CD14-positive monocyte (primary cell): ENCODE results near the gene TUBA1C. TPM values are rescaled to one million over a fixed set of nuclear protein-coding genes. Genes with fewer than 3 reads are reported as not detected.
"Not testable (repeated sequence)": the region's sequence is repeated elsewhere in the genome, so short reads cannot be mapped to it uniquely, and the experiment has no call there.

Source experiments
- DNase-seq, 3 donors: peaks; one replicate each; pipeline ENCODE4 v3.0.0-alpha.2; 2011 to 2022
- H2AFZ ChIP-seq: 2 replicates; pipeline ENCODE4 v1.6.0; 2012; ENCODE audit warnings: mild to moderate bottlenecking, low read depth, low read length, inconsistent platforms; ENCODE audit not compliant: insufficient read depth, poor library complexity, severe bottlenecking
- H3K27ac ChIP-seq, 2 donors: 1 replicate in 1 of 2; 2 replicates in 1 of 2; pipeline ENCODE4 v1.5.1; 2012 to 2013; ENCODE audit warnings: low read length in 2 of 2, control low read depth in 1 of 2, inconsistent platforms in 1 of 2, low read depth in 1 of 2, mild to moderate bottlenecking in 1 of 2
- H3K27me3 ChIP-seq, 2 donors: one replicate each; pipeline versions ENCODE4 v1.6.0 to v1.6.1; 2011 to 2013; ENCODE audit warnings: low read length in 2 of 2; ENCODE audit not compliant: control insufficient read depth in 2 of 2, insufficient read depth in 2 of 2
- H3K36me3 ChIP-seq, 2 donors: replicated peaks in 1 of 2; 1 replicate in 1 of 2; 2 replicates in 1 of 2; pipeline versions ENCODE4 v1.5.1 to v1.6.1; 2012 to 2013; ENCODE audit warnings: low read length in 2 of 2, control low read depth in 1 of 2, inconsistent platforms in 1 of 2, mild to moderate bottlenecking in 1 of 2; ENCODE audit not compliant: insufficient read depth in 2 of 2, control insufficient read depth in 1 of 2
- H3K4me1 ChIP-seq, 2 donors: 1 replicate in 1 of 2; 2 replicates in 1 of 2; pipeline versions ENCODE4 v1.5.1 to v1.6.1; 2012 to 2013; ENCODE audit warnings: low read length in 2 of 2, control low read depth in 1 of 2, inconsistent platforms in 1 of 2, mild to moderate bottlenecking in 1 of 2, moderate library complexity in 1 of 2; ENCODE audit not compliant: insufficient read depth in 2 of 2, control insufficient read depth in 1 of 2
- H3K4me2 ChIP-seq: replicated peaks from 2 replicates; pipeline ENCODE3; 2012; ENCODE audit warnings: low read length, moderate library complexity, mild to moderate bottlenecking; ENCODE audit not compliant: poor library complexity, severe bottlenecking; ENCODE audit errors: extremely low read depth
- H3K4me3 ChIP-seq, 3 experiments: fragments of 200-600 bp in 1 of 3; sonication (generic) in 1 of 3; replicated peaks in 1 of 3; 1 replicate in 2 of 3; 2 replicates in 1 of 3; pipeline ENCODE4 v1.5.1; 2011 to 2013; ENCODE audit warnings: low read length in 3 of 3, mild to moderate bottlenecking in 3 of 3, control low read depth in 2 of 3, low read depth in 2 of 3, inconsistent platforms in 1 of 3, moderate library complexity in 1 of 3
- H3K79me2 ChIP-seq: 2 replicates; pipeline ENCODE4 v1.6.0; 2012; ENCODE audit warnings: mild to moderate bottlenecking, control low read depth, inconsistent platforms, low read length, moderate library complexity; ENCODE audit not compliant: insufficient read depth
- H3K9ac ChIP-seq: 2 replicates; pipeline ENCODE4 v1.6.0; 2017; ENCODE audit warnings: low read length, mild to moderate bottlenecking; ENCODE audit not compliant: insufficient read depth, poor library complexity, severe bottlenecking
- H3K9me3 ChIP-seq, 2 donors: replicated peaks in 1 of 2; 1 replicate in 1 of 2; 2 replicates in 1 of 2; pipeline versions ENCODE4 v1.5.1 to v1.6.1; 2012 to 2013; ENCODE audit warnings: low read length in 2 of 2, control low read depth in 1 of 2; ENCODE audit not compliant: control insufficient read depth in 1 of 2, insufficient read depth in 1 of 2
- H4K20me1 ChIP-seq: 2 replicates; pipeline ENCODE4 v1.6.0; 2012; ENCODE audit warnings: mild to moderate bottlenecking, low read length, control low read depth, moderate library complexity; ENCODE audit not compliant: insufficient read depth
- H3K27ac Mint-ChIP-seq, 7 donors: one replicate each; pipeline ENCODE4 v1.8.0; 2020; ENCODE audit warnings: mild to moderate bottlenecking in 7 of 7, mixed read lengths in 7 of 7, moderate library complexity in 6 of 7, inconsistent platforms in 2 of 7
- H3K27me3 Mint-ChIP-seq, 3 donors: one replicate each; pipeline ENCODE4 v1.8.0; 2021 to 2022; ENCODE audit warnings: low read depth in 3 of 3, mild to moderate bottlenecking in 3 of 3, mixed read lengths in 3 of 3, moderate library complexity in 3 of 3, inconsistent platforms in 1 of 3
- H3K36me3 Mint-ChIP-seq, 2 donors: one replicate each; pipeline ENCODE4 v1.8.0; 2020; ENCODE audit warnings: mixed read lengths in 2 of 2, inconsistent platforms in 1 of 2, mild to moderate bottlenecking in 1 of 2
- H3K4me1 Mint-ChIP-seq: one replicate; pipeline ENCODE4 v1.8.0; 2020; ENCODE audit warnings: mild to moderate bottlenecking, mixed read lengths
- H3K4me3 Mint-ChIP-seq, 2 donors: one replicate each; pipeline ENCODE4 v1.8.0; 2020; ENCODE audit warnings: mild to moderate bottlenecking in 2 of 2, mixed read lengths in 2 of 2, moderate library complexity in 1 of 2
- H3K9me3 Mint-ChIP-seq, 7 donors: one replicate each; pipeline ENCODE4 v1.8.0; 2020 to 2022; ENCODE audit warnings: mixed read lengths in 7 of 7, mild to moderate bottlenecking in 6 of 7, moderate library complexity in 6 of 7, inconsistent platforms in 2 of 7
- CTCF ChIP-seq: fragments of 200-600 bp; IDR thresholded peaks from one replicate; pipeline ENCODE4 v1.8.0; 2022; ENCODE audit warnings: antibody characterized with exemption, mild to moderate bottlenecking
- WGBS: methylation state at CpG from one replicate; pipeline ENCODE4 v1.1.5; 2013; ENCODE audit warnings: missing lambda C conversion rate; ENCODE audit not compliant: insufficient coverage; 5-methylcytosine and 5-hydroxymethylcytosine counted together
- intact Hi-C, 2 donors: fragments of 100-400 bp; cut with micrococcal nuclease; formaldehyde crosslinking; loops; one replicate each; pipeline versions ENCODE4 v1.15.0 to v1.15.1; 2023
- polyA plus RNA-seq, 3 donors: library from polyadenylated mRNA; depleted of rRNA in 1 of 3; unstranded in 2 of 3; stranded (reverse) in 1 of 3; fragments of 300-500 nt in 2 of 3; fragments of >200 nt in 1 of 3; fragmentation: Illumina TruSeq in 2 of 3; gene quantifications; 1 replicate in 2 of 3; 2 replicates in 1 of 3; pipeline ENCODE4 v1.2.3, GENCODE V29; 2012 to 2021

The TUBA1C gene
- polyA plus RNA-seq, 3 donors: 53.7 to 263 (median 61.0) TPM

- Histone ChIP-seq H3K27me3 (no peaks in the 10 kb centered on the region), H3K36me3 (no peaks in the 10 kb centered on the region), H3K4me2 (no peak overlapping the region), H3K79me2 (no peaks in the 10 kb centered on the region), H4K20me1 (no peaks in the 10 kb centered on the region), H3K9ac (no peak overlapping the region), H2AFZ (no peak overlapping the region), H3K9me3 (no peaks in the 10 kb centered on the region), H3K27ac (no peak overlapping the region), H3K4me1 (no peaks in the 10 kb centered on the region), H3K4me3 (no peak overlapping the region)
- H3K9me3 Mint-ChIP-seq: peaks cover 0 to 1% (median 0%) of the 10 kb centered on the region in 7 donors
- H3K4me3 Mint-ChIP-seq: no peak overlapping the region
- no peak for TF ChIP-seq CTCF
- WGBS: no CpG with 5 or more reads among the region's 5 CpGs
- H3K36me3 Mint-ChIP-seq: peaks cover 0 to 6% of the 10 kb centered on the region in 2 donors
- H3K4me1 Mint-ChIP-seq: peaks cover 2% of the 10 kb centered on the region
- DNase-seq: no peak
- H3K27me3 Mint-ChIP-seq: peaks cover 0 to 5% (median 3%) of the 10 kb centered on the region in 3 donors
- no peak overlapping the region for H3K27ac Mint-ChIP-seq
- intact Hi-C loops: no loop called here
Observed at GRCh38 chr12:49251357-49251756, 13.5 kb upstream of the TUBA1C start.

GRCh38 chr12:49253033-49253623, 11.8 kb upstream of the TUBA1C start:
- H3K27ac Mint-ChIP-seq: no peak overlapping the region

GRCh38 chr12:49255456-49255855, 9.4 kb upstream of the TUBA1C start:
- H3K4me3 Mint-ChIP-seq, DNase-seq, H4K20me1 ChIP-seq, intact Hi-C loops, H3K27ac Mint-ChIP-seq, H3K79me2 ChIP-seq, H3K36me3 ChIP-seq, H3K4me1 ChIP-seq, H3K27ac ChIP-seq, H3K27me3 ChIP-seq, H3K4me3 ChIP-seq, H3K9ac ChIP-seq, H3K9me3 Mint-ChIP-seq, H3K9me3 ChIP-seq, H3K36me3 Mint-ChIP-seq, H3K27me3 Mint-ChIP-seq, H3K4me2 ChIP-seq, H2AFZ ChIP-seq: not testable (repeated sequence)
- peaks cover 12% of the 10 kb centered on the region for H3K4me1 Mint-ChIP-seq
- 100% methylated on average over 6 of the region's 10 CpGs for WGBS

More at GRCh38 chr12:49253033-49253623, 11.8 kb upstream of the TUBA1C start:
- no peak for DNase-seq
- Histone ChIP-seq H3K4me2 (no peak overlapping the region), H3K4me1 (no peaks in the 10 kb centered on the region), H3K36me3 (no peaks in the 10 kb centered on the region), H3K9ac (no peak overlapping the region), H4K20me1 (no peaks in the 10 kb centered on the region), H3K79me2 (no peaks in the 10 kb centered on the region), H3K27me3 (no peaks in the 10 kb centered on the region), H2AFZ (no peak overlapping the region), H3K27ac (no peak overlapping the region), H3K4me3 (no peak overlapping the region), H3K9me3 (no peaks in the 10 kb centered on the region)
- peaks cover 0 to 6% of the 10 kb centered on the region in 2 donors for H3K36me3 Mint-ChIP-seq
- intact Hi-C loops: no loop called here
- TF ChIP-seq CTCF: no peak
- 94% methylated on average over 9 of the region's 11 CpGs for WGBS
- H3K4me1 Mint-ChIP-seq: peaks cover 6% of the 10 kb centered on the region
- H3K4me3 Mint-ChIP-seq: no peak overlapping the region
- H3K27me3 Mint-ChIP-seq: peaks cover 0 to 5% (median 2%) of the 10 kb centered on the region in 3 donors
- H3K9me3 Mint-ChIP-seq: no peaks in the 10 kb centered on the region
